Brain microvascular endothelial cell (primary cell): ENCODE data around the gene CYREN.
"Not testable (repeated sequence)": the region's sequence is repeated elsewhere in the genome, so short reads cannot be mapped to it uniquely, and the experiment has no call there.

Source experiments
- DNase-seq: peaks from one replicate; pipeline ENCODE4 v3.0.0-alpha.2; 2020
- H3K27ac ChIP-seq: fragments of 250-450 bp; sonication (Bioruptor Pico); 2 replicates; pipeline ENCODE4 v1.5.1; 2020; ENCODE audit warnings: mild to moderate bottlenecking, moderate library complexity
- H3K27me3 ChIP-seq: fragments of 250-450 bp; sonication (Bioruptor Pico); replicated peaks from 2 replicates; pipeline ENCODE4 v1.5.1; 2020; ENCODE audit warnings: mild to moderate bottlenecking
- H3K36me3 ChIP-seq: fragments of 250-450 bp; sonication (Bioruptor Pico); replicated peaks from 2 replicates; pipeline ENCODE4 v1.5.1; 2020; ENCODE audit warnings: mild to moderate bottlenecking
- H3K4me3 ChIP-seq: 2 replicates; pipeline ENCODE4 v1.5.1; 2011; ENCODE audit warnings: low read depth, mild to moderate bottlenecking, control low read depth, low read length, moderate library complexity
- CTCF ChIP-seq: IDR thresholded peaks from 2 replicates; pipeline ENCODE4 v1.5.1; 2011; ENCODE audit warnings: low read depth, mild to moderate bottlenecking, moderate library complexity, low read length, control low read depth, inconsistent platforms; ENCODE audit errors: missing control alignments
- in situ Hi-C: cut with HindIII; loops from 2 replicates; pipeline ENCODE4 v1.10.0; 2017; ENCODE audit warnings: low sequenced_read_pairs, low pct_ligation_motif_present

CYREN gene

GRCh38 chr7:135128931-135129330 lies 41.6 kb downstream of the CYREN start:
- no peak for TF ChIP-seq CTCF
- no peak for DNase-seq
- Histone ChIP-seq H3K27me3 (no peaks in the 10 kb centered on the region), H3K36me3 (no peaks in the 10 kb centered on the region), H3K27ac (no peak overlapping the region), H3K4me3 (no peak overlapping the region)
- in situ Hi-C loops = no loop called here

- H3K27me3 ChIP-seq, H3K36me3 ChIP-seq, DNase-seq, H3K27ac ChIP-seq, H3K4me3 ChIP-seq, in situ Hi-C loops: not testable (repeated sequence)
These were observed 45.9 kb downstream of the CYREN start for GRCh38 chr7:135124631-135125030.

GRCh38 chr7:135121868-135122267 lies 48.6 kb downstream of the CYREN start:
- TF ChIP-seq CTCF = no peak
- DNase-seq = no peak
- H3K36me3 ChIP-seq = no peaks in the 10 kb centered on the region
- H3K27me3 ChIP-seq = no peaks in the 10 kb centered on the region
- in situ Hi-C loops = no loop called here
- no peak overlapping the region for H3K27ac ChIP-seq
- no peak overlapping the region for H3K4me3 ChIP-seq

- H3K4me3 ChIP-seq = no peak overlapping the region
- H3K27ac ChIP-seq = no peak overlapping the region
- no peak for TF ChIP-seq CTCF
- no peaks in the 10 kb centered on the region for H3K36me3 ChIP-seq
- H3K27me3 ChIP-seq = no peaks in the 10 kb centered on the region
- no peak for DNase-seq
- in situ Hi-C loops = no loop called here
These were observed 53.4 kb downstream of the CYREN start for GRCh38 chr7:135117096-135117495.
